ENCODE data around the gene DMRTC2.

DMRTC2 gene

DNA sequence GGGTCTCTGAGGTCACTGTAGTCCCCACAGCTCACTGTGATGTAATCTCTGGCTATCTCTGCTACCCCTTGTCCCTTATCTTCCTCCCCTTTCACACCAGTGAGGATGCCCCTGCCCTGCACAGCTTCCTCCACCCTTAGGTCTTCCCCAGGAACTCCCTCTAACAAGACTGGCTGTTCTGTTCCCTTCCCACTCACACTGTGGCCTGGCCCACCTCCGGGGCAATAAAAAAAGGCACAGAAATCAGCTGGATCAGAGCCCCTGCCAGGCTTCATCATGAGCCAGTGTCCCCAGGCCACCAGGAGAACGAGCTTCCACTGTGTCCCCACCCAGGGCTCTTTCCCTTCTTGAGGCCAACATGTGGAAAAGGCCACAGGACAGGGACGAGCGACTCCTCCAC lies 43.8 kb upstream of the DMRTC2 start:
- Histone ChIP-seq H4K8ac (ENCODE audit: low read length) (no peak overlapping the region), H3K27ac (ENCODE audit: low read length, poor library complexity, severe bottlenecking) (no peak overlapping the region), H3K4me2 (ENCODE audit: low read length, poor library complexity, severe bottlenecking) (no peak overlapping the region), H2AFZ (ENCODE audit: low read depth, low read length) (no peak overlapping the region), H3K18ac (ENCODE audit: low read depth in 1 of 2, low read length in 2 of 2) (no peak overlapping the region), H3K9me3 (ENCODE audit: control insufficient read depth, low read length) (no peaks in the 10 kb centered on the region), H3K79me1 (replicated peaks; ENCODE audit: low read length, poor library complexity, severe bottlenecking) (no peaks in the 10 kb centered on the region), H2BK5ac (ENCODE audit: low read depth, low read length, poor library complexity, severe bottlenecking) (no peak overlapping the region), H2BK15ac (ENCODE audit: low read depth, poor library complexity, severe bottlenecking) (no peak overlapping the region), H3K27me3 (ENCODE audit: control insufficient read depth in 1 of 2, insufficient read depth in 1 of 2, low read length in 2 of 2) (peaks cover 28 to 33% of the 10 kb centered on the region in 2 experiments), H2BK12ac (ENCODE audit: low read length in 2 of 2) (no peak overlapping the region), H3K4me1 (ENCODE audit: control insufficient read depth, insufficient read depth, low read depth, low read length) (no peaks in the 10 kb centered on the region), H3K4ac (ENCODE audit: low read depth in 1 of 2, low read length in 2 of 2) (no peak overlapping the region), H3K9ac (ENCODE audit: low read length) (no peak overlapping the region), H3K36me3 (ENCODE audit: control insufficient read depth in 1 of 2, insufficient read depth in 2 of 2, low read depth in 1 of 2, low read length in 2 of 2) (no peaks in the 10 kb centered on the region), H2AK5ac (ENCODE audit: low read length, severe bottlenecking) (no peak overlapping the region), H3K23ac (ENCODE audit: low read length in 2 of 2) (no peak overlapping the region), H4K91ac (ENCODE audit: low read length) (no peak overlapping the region), H3K4me3 (ENCODE audit: insufficient read depth in 1 of 2, low read depth in 1 of 2, low read length in 2 of 2) (no peak overlapping the region), H3K14ac (ENCODE audit: low read length in 2 of 2) (no peak overlapping the region), H2BK120ac (ENCODE audit: low read depth, low read length) (no peak overlapping the region)
- DNase-seq: no peak
- 43% methylated on average over 4 of the region's 4 CpGs for WGBS

DNA sequence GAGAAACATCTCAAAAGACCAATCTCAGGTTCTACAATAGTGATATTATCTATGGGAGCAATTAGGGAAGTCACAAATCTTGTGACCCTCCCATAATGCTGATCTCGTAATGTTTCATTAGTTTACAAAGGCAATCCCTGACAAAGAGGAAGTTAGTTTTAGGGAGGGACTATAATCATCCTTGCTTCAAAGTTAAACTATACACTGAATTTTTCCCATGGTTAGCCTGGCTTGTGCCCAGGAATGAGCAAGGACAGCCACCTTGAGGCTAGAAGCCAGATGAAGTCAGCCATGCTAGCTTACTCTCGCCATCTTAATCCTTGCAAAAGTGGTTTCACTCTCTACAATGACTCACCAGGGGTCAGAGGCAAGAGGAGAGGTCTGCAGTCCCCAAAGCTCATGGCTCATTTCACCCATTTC lies 43.0 kb upstream of the DMRTC2 start:
- Histone ChIP-seq H2BK120ac (ENCODE audit: low read depth, low read length) (no peak overlapping the region), H3K4me1 (ENCODE audit: control insufficient read depth, insufficient read depth, low read depth, low read length) (no peaks in the 10 kb centered on the region), H3K23ac (ENCODE audit: low read length in 2 of 2) (no peak overlapping the region), H3K18ac (ENCODE audit: low read depth in 1 of 2, low read length in 2 of 2) (no peak overlapping the region), H3K4ac (ENCODE audit: low read depth in 1 of 2, low read length in 2 of 2) (no peak overlapping the region), H2BK5ac (ENCODE audit: low read depth, low read length, poor library complexity, severe bottlenecking) (no peak overlapping the region), H4K91ac (ENCODE audit: low read length) (no peak overlapping the region), H2BK12ac (ENCODE audit: low read length in 2 of 2) (no peak overlapping the region), H3K9ac (ENCODE audit: low read length) (no peak overlapping the region), H4K8ac (ENCODE audit: low read length) (no peak overlapping the region), H3K27me3 (ENCODE audit: control insufficient read depth in 1 of 2, insufficient read depth in 1 of 2, low read length in 2 of 2) (peaks cover 22 to 25% of the 10 kb centered on the region in 2 experiments), H3K27ac (ENCODE audit: low read length, poor library complexity, severe bottlenecking) (no peak overlapping the region), H3K79me1 (replicated peaks; ENCODE audit: low read length, poor library complexity, severe bottlenecking) (no peaks in the 10 kb centered on the region), H3K14ac (ENCODE audit: low read length in 2 of 2) (no peak overlapping the region), H3K4me3 (ENCODE audit: insufficient read depth in 1 of 2, low read depth in 1 of 2, low read length in 2 of 2) (no peak overlapping the region), H2BK15ac (ENCODE audit: low read depth, poor library complexity, severe bottlenecking) (no peak overlapping the region), H3K9me3 (ENCODE audit: control insufficient read depth, low read length) (no peaks in the 10 kb centered on the region), H3K4me2 (ENCODE audit: low read length, poor library complexity, severe bottlenecking) (no peak overlapping the region), H2AK5ac (ENCODE audit: low read length, severe bottlenecking) (no peak overlapping the region), H3K36me3 (ENCODE audit: control insufficient read depth in 1 of 2, insufficient read depth in 2 of 2, low read depth in 1 of 2, low read length in 2 of 2) (no peaks in the 10 kb centered on the region), H2AFZ (ENCODE audit: low read depth, low read length) (no peak overlapping the region)
- no peak for DNase-seq
- WGBS: 32% methylated on average over 2 of the region's 2 CpGs

DNA sequence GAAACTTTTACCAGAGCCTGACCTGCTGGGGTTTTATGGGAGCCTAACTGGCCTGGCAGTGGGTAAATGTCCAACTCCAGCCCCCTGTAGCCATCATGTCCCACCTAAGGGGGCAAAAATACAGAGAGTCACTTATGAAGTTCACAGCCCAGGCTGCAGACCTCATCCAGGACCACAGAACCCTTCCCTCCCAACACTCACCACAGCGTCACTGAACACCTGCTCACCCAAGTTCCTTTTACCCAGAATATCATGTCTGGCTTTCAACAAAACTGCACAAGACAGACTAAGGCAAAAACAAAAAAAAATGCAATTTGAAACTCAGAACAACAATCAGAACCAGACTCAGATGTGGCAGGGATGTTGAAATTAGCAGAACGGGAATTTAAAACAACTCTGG lies 42.1 kb upstream of the DMRTC2 start:
- H4K91ac ChIP-seq (ENCODE audit: low read length): no peak overlapping the region
- H3K4me2 ChIP-seq (ENCODE audit: low read length, poor library complexity, severe bottlenecking): no peak overlapping the region
- H2BK120ac ChIP-seq (ENCODE audit: low read depth, low read length): no peak overlapping the region
- H3K23ac ChIP-seq (ENCODE audit: low read length in 2 of 2): no peak overlapping the region
- H2BK5ac ChIP-seq (ENCODE audit: low read depth, low read length, poor library complexity, severe bottlenecking): no peak overlapping the region
- no peak for DNase-seq
- H2AK5ac ChIP-seq (ENCODE audit: low read length, severe bottlenecking): no peak overlapping the region
- no peaks in the 10 kb centered on the region for H3K36me3 ChIP-seq (ENCODE audit: control insufficient read depth in 1 of 2, insufficient read depth in 2 of 2, low read depth in 1 of 2, low read length in 2 of 2)
- H3K27ac ChIP-seq (ENCODE audit: low read length, poor library complexity, severe bottlenecking): no peak overlapping the region
- no peak overlapping the region for H2AFZ ChIP-seq (ENCODE audit: low read depth, low read length)
- peaks cover 20 to 22% of the 10 kb centered on the region in 2 experiments for H3K27me3 ChIP-seq (ENCODE audit: control insufficient read depth in 1 of 2, insufficient read depth in 1 of 2, low read length in 2 of 2)
- no peak overlapping the region for H3K18ac ChIP-seq (ENCODE audit: low read depth in 1 of 2, low read length in 2 of 2)
- H2BK12ac ChIP-seq (ENCODE audit: low read length in 2 of 2): no peak overlapping the region
- H3K4me3 ChIP-seq (ENCODE audit: insufficient read depth in 1 of 2, low read depth in 1 of 2, low read length in 2 of 2): no peak overlapping the region
- H3K9ac ChIP-seq (ENCODE audit: low read length): no peak overlapping the region
- no peaks in the 10 kb centered on the region for H3K79me1 ChIP-seq (replicated peaks; ENCODE audit: low read length, poor library complexity, severe bottlenecking)
- 79% methylated on average over 2 of the region's 2 CpGs for WGBS
- H3K4ac ChIP-seq (ENCODE audit: low read depth in 1 of 2, low read length in 2 of 2): no peak overlapping the region
- no peak overlapping the region for H2BK15ac ChIP-seq (ENCODE audit: low read depth, poor library complexity, severe bottlenecking)
- H3K4me1 ChIP-seq (ENCODE audit: control insufficient read depth, insufficient read depth, low read depth, low read length): no peaks in the 10 kb centered on the region
- H4K8ac ChIP-seq (ENCODE audit: low read length): no peak overlapping the region
- no peak overlapping the region for H3K14ac ChIP-seq (ENCODE audit: low read length in 2 of 2)
- no peaks in the 10 kb centered on the region for H3K9me3 ChIP-seq (ENCODE audit: control insufficient read depth, low read length)

DNA sequence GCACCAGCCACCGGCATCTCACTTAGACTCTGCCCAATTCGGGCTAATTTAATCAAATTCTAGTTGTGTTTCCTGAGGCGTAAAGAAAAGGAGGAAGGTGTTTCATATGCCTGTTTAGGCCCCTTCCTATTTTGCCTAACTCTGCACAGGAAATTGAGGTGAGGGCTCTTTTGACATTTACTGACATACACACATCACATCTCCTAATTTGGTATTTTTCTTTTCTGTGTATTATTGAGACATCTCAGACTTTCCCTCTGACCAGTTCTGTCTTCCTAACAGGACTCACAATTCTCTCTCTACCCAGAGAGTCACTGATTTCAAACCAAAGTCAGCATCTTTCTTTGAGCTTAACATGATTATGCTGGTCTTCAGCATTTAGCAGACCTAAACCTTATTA lies 40.5 kb upstream of the DMRTC2 start:
- H3K79me1 ChIP-seq (replicated peaks; ENCODE audit: low read length, poor library complexity, severe bottlenecking): no peaks in the 10 kb centered on the region
- H3K27ac ChIP-seq (ENCODE audit: low read length, poor library complexity, severe bottlenecking): no peak overlapping the region
- H2AFZ ChIP-seq (ENCODE audit: low read depth, low read length): no peak overlapping the region
- H3K23ac ChIP-seq (ENCODE audit: low read length in 2 of 2): no peak overlapping the region
- no peak overlapping the region for H3K14ac ChIP-seq (ENCODE audit: low read length in 2 of 2)
- no peak overlapping the region for H4K91ac ChIP-seq (ENCODE audit: low read length)
- no peak overlapping the region for H2BK120ac ChIP-seq (ENCODE audit: low read depth, low read length)
- no peak for DNase-seq
- H2AK5ac ChIP-seq (ENCODE audit: low read length, severe bottlenecking): no peak overlapping the region
- 80% methylated on average over 1 of the region's 3 CpGs for WGBS
- H2BK15ac ChIP-seq (ENCODE audit: low read depth, poor library complexity, severe bottlenecking): no peak overlapping the region
- H2BK12ac ChIP-seq (ENCODE audit: low read length in 2 of 2): no peak overlapping the region
- H3K4me3 ChIP-seq (ENCODE audit: insufficient read depth in 1 of 2, low read depth in 1 of 2, low read length in 2 of 2): no peak overlapping the region
- H3K4me2 ChIP-seq (ENCODE audit: low read length, poor library complexity, severe bottlenecking): no peak overlapping the region
- no peak overlapping the region for H2BK5ac ChIP-seq (ENCODE audit: low read depth, low read length, poor library complexity, severe bottlenecking)
- H3K4me1 ChIP-seq (ENCODE audit: control insufficient read depth, insufficient read depth, low read depth, low read length): no peaks in the 10 kb centered on the region
- H3K9ac ChIP-seq (ENCODE audit: low read length): no peak overlapping the region
- H4K8ac ChIP-seq (ENCODE audit: low read length): no peak overlapping the region
- no peaks in the 10 kb centered on the region for H3K36me3 ChIP-seq (ENCODE audit: control insufficient read depth in 1 of 2, insufficient read depth in 2 of 2, low read depth in 1 of 2, low read length in 2 of 2)
- no peak overlapping the region for H3K4ac ChIP-seq (ENCODE audit: low read depth in 1 of 2, low read length in 2 of 2)
- peaks cover 20% of the 10 kb centered on the region in 2 experiments for H3K27me3 ChIP-seq (ENCODE audit: control insufficient read depth in 1 of 2, insufficient read depth in 1 of 2, low read length in 2 of 2)
- H3K18ac ChIP-seq (ENCODE audit: low read depth in 1 of 2, low read length in 2 of 2): no peak overlapping the region
- H3K9me3 ChIP-seq (ENCODE audit: control insufficient read depth, low read length): no peaks in the 10 kb centered on the region
